GM21786 (cell line): ENCODE results near the gene PRIMA1.

ENCODE experiments used
- ATAC-seq: cut with Tn5 transposase; IDR thresholded peaks from one replicate; pipeline ENCODE4 v1.9.1; 2021; ENCODE audit not compliant: unreplicated experiment

Gene PRIMA1

GRCh38 chr14:93733631-93734030 lies 54.7 kb downstream of the PRIMA1 start:
- no peak for ATAC-seq

- ATAC-seq: no peak
These were observed 55.1 kb downstream of the PRIMA1 start for GRCh38 chr14:93733231-93733630.

- ATAC-seq: no peak
These were observed 55.8 kb downstream of the PRIMA1 start for GRCh38 chr14:93732524-93732923.

- ATAC-seq: no peak
These were observed 56.5 kb downstream of the PRIMA1 start for GRCh38 chr14:93731753-93732152.

GRCh38 chr14:93729993-93730392 lies 58.3 kb downstream of the PRIMA1 start:
- ATAC-seq: no peak

GRCh38 chr14:93728651-93729016 lies 59.7 kb downstream of the PRIMA1 start:
- no peak for ATAC-seq

GRCh38 chr14:93727917-93728650 lies 60.2 kb downstream of the PRIMA1 start:
- no peak for ATAC-seq

- no peak for ATAC-seq
These were observed 61.1 kb downstream of the PRIMA1 start for GRCh38 chr14:93727039-93727740.

GRCh38 chr14:93725993-93726392 lies 62.3 kb downstream of the PRIMA1 start:
- ATAC-seq: no peak

- ATAC-seq: no peak
These were observed 63.2 kb downstream of the PRIMA1 start for GRCh38 chr14:93725002-93725582.

GRCh38 chr14:93723001-93723400 lies 65.3 kb downstream of the PRIMA1 start:
- ATAC-seq: no peak

- no peak for ATAC-seq
These were observed 67.3 kb downstream of the PRIMA1 start for GRCh38 chr14:93720981-93721483.

- ATAC-seq: no peak
These were observed 68.0 kb downstream of the PRIMA1 start for GRCh38 chr14:93720076-93720815.

GRCh38 chr14:93719256-93719655 lies 69.0 kb downstream of the PRIMA1 start:
- no peak for ATAC-seq

- ATAC-seq: no peak
These were observed 70.5 kb downstream of the PRIMA1 start for GRCh38 chr14:93717668-93718320.

GRCh38 chr14:93716746-93717667 lies 71.3 kb downstream of the PRIMA1 start:
- no peak for ATAC-seq

- ATAC-seq: no peak
These were observed 72.1 kb downstream of the PRIMA1 start for GRCh38 chr14:93716002-93716745.

- ATAC-seq: no peak
These were observed 72.9 kb downstream of the PRIMA1 start for GRCh38 chr14:93715279-93715927.

GRCh38 chr14:93714605-93715004 lies 73.7 kb downstream of the PRIMA1 start:
- no peak for ATAC-seq
